Cardiac muscle cell (in vitro differentiated cells and primary cell): Measurements from ENCODE around the gene KDM4D. TPM values are rescaled to one million over a fixed set of nuclear protein-coding genes. Genes with fewer than 3 reads are reported as not detected.
"Not testable (repeated sequence)": the region's sequence is repeated elsewhere in the genome, so short reads cannot be mapped to it uniquely, and the experiment has no call there.

Experiments
- DNase-seq, 2 donors: peaks; one replicate each; pipeline versions ENCODE4 v3.0.0 to v3.0.0-alpha.2; 2010 to 2017; ENCODE audit warnings: low read depth in 1 of 2, low spot score in 1 of 2
- H3K27ac ChIP-seq: fragments of 200-600 bp; sonication (generic); 2 replicates; pipeline ENCODE4 v1.5.1; 2016
- H3K27me3 ChIP-seq: fragments of 200-600 bp; sonication (generic); 2 replicates; pipeline ENCODE4 v1.6.0; 2016; ENCODE audit warnings: control low read depth
- H3K36me3 ChIP-seq: fragments of 200-600 bp; sonication (generic); 2 replicates; pipeline ENCODE4 v1.5.1; 2016; ENCODE audit warnings: control low read depth
- H3K4me1 ChIP-seq: fragments of 200-600 bp; sonication (generic); 2 replicates; pipeline ENCODE4 v1.8.1; 2017; ENCODE audit warnings: low read depth, mild to moderate bottlenecking, mixed run types
- H3K4me3 ChIP-seq: fragments of 200-600 bp; sonication (generic); 2 replicates; pipeline ENCODE4 v1.5.1; 2016; ENCODE audit warnings: mild to moderate bottlenecking
- H3K9me3 ChIP-seq: fragments of 200-600 bp; sonication (generic); 2 replicates; pipeline ENCODE4 v1.5.1; 2017; ENCODE audit warnings: low read depth, mild to moderate bottlenecking, control low read depth
- polyA plus RNA-seq: library from polyadenylated mRNA; unstranded; fragments of >200 nt; fragmentation: Nextera tagmentation; extraction: Ambion mirVana; gene quantifications from 2 replicates; pipeline ENCODE4 v1.2.1, GENCODE V29; 2016
- total RNA-seq: library from RNA; depleted of rRNA; stranded (reverse); fragments of >200 nt; gene quantifications from 2 replicates; pipeline ENCODE4 v1.2.3, GENCODE V29; 2016
- TF ChIP-seq, protein P1 (sequence below): IDR thresholded peaks from 2 replicates; pipeline ENCODE4 v1.5.1; 2012; ENCODE audit warnings: low read depth, mild to moderate bottlenecking, low read length

Gene KDM4D
- total and polyA plus RNA-seq, 2 experiments from 2014 or later, result 3.3 to 3.7 TPM

DNA sequence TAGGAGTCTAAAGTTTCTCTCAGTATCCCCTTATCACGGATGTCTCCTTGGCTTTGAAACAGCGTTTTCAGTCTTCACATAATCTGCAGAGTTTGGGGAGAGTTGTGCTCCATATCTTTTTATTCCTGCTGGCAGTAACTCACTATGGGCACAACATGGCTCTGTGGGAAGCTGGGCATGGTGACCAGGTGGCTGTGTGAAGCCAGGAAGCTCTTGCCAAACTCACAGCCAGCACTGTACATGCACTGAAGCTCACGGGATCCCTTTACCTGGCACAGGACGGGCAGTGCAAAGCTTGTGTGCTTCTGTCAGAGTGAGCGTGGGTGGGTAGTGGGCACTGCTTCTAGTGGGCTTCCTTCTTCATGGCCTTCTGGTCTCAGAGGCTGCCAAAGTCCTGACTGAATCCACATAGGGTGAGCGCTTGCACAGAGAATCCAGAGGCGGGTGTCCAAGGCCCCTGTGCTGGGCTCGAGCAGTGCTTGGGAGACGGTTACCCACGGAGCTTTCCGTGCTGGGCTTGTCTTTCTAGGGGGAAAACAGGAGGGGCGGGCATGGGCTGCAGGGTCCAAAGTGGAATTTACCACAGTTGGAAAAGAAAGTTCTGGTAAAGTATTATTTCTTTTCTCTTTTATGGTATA, 40.8 kb downstream of the KDM4D start:
- no peaks in the 10 kb centered on the region for H3K27me3 ChIP-seq
- H3K4me3 ChIP-seq, result no peak overlapping the region
- no peak overlapping the region for H3K27ac ChIP-seq
- DNase-seq, result no peak
- H3K9me3 ChIP-seq, result no peaks in the 10 kb centered on the region
- no peaks in the 10 kb centered on the region for H3K36me3 ChIP-seq
- H3K4me1 ChIP-seq, result no peaks in the 10 kb centered on the region
- TF ChIP-seq, protein P1, sequence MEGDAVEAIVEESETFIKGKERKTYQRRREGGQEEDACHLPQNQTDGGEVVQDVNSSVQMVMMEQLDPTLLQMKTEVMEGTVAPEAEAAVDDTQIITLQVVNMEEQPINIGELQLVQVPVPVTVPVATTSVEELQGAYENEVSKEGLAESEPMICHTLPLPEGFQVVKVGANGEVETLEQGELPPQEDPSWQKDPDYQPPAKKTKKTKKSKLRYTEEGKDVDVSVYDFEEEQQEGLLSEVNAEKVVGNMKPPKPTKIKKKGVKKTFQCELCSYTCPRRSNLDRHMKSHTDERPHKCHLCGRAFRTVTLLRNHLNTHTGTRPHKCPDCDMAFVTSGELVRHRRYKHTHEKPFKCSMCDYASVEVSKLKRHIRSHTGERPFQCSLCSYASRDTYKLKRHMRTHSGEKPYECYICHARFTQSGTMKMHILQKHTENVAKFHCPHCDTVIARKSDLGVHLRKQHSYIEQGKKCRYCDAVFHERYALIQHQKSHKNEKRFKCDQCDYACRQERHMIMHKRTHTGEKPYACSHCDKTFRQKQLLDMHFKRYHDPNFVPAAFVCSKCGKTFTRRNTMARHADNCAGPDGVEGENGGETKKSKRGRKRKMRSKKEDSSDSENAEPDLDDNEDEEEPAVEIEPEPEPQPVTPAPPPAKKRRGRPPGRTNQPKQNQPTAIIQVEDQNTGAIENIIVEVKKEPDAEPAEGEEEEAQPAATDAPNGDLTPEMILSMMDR, result no peak

DNA sequence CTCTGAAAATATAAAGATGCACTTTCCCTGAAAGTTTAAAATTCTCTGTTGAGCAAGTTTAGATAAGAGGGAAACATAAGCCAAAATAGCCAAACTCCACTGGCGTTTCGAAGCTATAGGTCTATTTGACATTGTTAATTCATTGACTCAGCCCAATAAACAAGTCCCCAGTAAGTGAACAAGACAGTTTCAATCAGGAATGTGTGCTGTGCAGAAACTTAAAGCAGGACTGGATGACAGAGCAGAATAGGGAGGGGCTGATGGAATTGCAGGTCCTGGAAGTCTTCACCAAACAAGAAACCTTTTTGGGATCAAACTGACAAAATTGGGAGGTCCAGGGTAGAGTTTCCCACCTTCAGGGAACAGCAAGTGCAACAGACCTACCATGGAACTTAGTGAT, 42.6 kb downstream of the KDM4D start:
- Histone ChIP-seq H3K9me3 (no peaks in the 10 kb centered on the region), H3K27me3 (no peaks in the 10 kb centered on the region)
- TF ChIP-seq, protein P1, result no peak

DNA sequence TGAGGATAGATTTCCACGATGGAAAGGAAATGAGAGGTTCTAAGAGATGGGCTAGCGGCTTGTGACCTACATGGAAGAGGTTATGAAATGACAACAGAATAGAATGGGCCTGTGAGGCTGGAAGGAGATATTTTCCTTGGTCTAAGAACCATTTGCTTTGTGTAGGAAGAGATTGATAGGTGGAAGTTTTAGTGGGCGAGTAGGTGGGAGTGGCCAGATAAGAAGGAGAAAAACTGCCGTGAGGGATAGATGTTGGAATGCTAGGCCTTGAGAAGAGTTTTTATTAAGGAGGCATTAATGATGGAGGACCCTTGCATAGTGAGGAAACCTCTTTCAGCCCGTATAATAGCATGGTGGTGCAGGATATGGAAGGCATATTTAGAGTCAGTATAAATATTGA, 48.0 kb downstream of the KDM4D start:
- not testable (repeated sequence) for H3K4me3 ChIP-seq, H3K4me1 ChIP-seq, H3K27me3 ChIP-seq, H3K27ac ChIP-seq, DNase-seq, H3K36me3 ChIP-seq, H3K9me3 ChIP-seq

More for the DNA sequence above, 42.6 kb downstream of the KDM4D start:
- H3K36me3 ChIP-seq, result no peaks in the 10 kb centered on the region
- no peaks in the 10 kb centered on the region for H3K4me1 ChIP-seq
- DNase-seq, result no peak
- H3K27ac ChIP-seq, result no peak overlapping the region
- H3K4me3 ChIP-seq, result no peak overlapping the region

DNA sequence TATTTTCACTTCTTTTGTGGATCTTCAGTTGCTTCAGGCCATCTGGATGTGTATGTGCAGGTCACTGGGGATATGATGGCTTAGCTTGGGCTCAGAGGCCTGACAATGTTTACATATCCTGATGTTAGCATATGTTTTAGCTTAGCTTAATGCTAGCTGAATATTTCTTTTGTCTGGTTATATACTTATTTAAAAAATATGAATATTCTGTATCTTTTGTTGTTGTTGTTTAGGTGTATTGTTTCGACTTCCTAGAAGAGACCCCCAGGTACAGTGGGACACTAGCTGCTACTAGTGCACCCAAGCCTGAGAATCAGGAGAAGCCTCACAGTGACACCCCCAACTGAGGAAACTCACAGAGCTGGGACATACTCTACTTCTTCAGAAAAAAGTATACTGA, 51.4 kb downstream of the KDM4D start, which contains the start of gene KDM4E:
TSS of gene KDM4E (plus strand) at position 301 of the 400 bp plus-strand sequence. CDS start 300 bp downstream, outside the sequence.
- H3K4me3 ChIP-seq, result no peak within 1 kb of the TSS
- DNase-seq, result no peak
- H3K4me1 ChIP-seq, result no peaks in the 10 kb centered on the region
- no peaks in the 10 kb centered on the region for H3K9me3 ChIP-seq
- no peaks in the 10 kb centered on the region for H3K27me3 ChIP-seq
- TF ChIP-seq, protein P1, result no peak
- no peaks in the 10 kb centered on the region for H3K36me3 ChIP-seq
- no peak within 1 kb of the TSS for H3K27ac ChIP-seq

DNA sequence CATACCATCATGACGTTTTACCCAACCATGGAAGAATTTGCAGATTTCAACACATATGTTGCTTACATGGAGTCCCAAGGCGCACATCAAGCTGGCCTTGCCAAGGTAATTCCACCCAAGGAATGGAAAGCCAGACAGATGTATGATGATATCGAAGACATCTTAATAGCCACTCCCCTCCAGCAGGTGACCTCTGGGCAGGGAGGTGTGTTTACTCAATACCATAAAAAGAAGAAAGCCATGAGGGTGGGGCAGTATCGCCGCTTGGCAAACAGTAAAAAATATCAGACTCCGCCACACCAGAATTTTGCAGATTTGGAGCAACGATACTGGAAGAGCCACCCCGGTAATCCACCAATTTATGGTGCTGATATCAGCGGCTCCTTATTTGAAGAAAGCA, 52.1 kb downstream of the KDM4D start:
- H3K27ac ChIP-seq, H3K4me1 ChIP-seq, DNase-seq, H3K9me3 ChIP-seq, H3K4me3 ChIP-seq, H3K27me3 ChIP-seq, H3K36me3 ChIP-seq: not testable (repeated sequence)

DNA sequence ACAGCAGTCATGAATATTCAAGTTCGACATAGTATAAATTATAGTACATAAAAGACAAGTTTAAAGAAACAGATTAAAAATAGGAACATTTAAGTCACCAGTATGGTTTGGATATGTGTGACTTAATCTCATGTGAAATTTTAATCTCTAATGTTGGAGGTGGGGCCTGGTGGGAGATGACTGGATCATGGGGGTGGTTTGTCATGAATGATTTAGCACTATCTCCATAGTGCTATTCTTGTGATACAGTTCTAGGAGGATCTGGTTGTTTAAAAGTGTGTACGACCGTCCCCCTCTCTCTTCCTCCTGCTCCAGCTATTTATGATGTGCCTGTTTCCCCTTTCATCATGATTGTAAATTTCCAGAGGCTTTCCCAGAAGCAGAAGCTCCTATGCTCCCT, 54.8 kb downstream of the KDM4D start:
- Histone ChIP-seq H3K27ac (no peak overlapping the region), H3K9me3 (no peaks in the 10 kb centered on the region), H3K27me3 (no peaks in the 10 kb centered on the region), H3K36me3 (no peaks in the 10 kb centered on the region), H3K4me1 (no peaks in the 10 kb centered on the region), H3K4me3 (no peak overlapping the region)
- DNase-seq, result no peak
- TF ChIP-seq, protein P1, result no peak
